Prostate gland (tissue), 2 donors: ENCODE results near the gene JARID2.

Experiments
- CTCF ChIP-seq, 4 experiments: fragments of 200-600 bp in 2 of 4; fragments of 450-650 bp in 2 of 4; sonication (generic) in 2 of 4; IDR thresholded peaks; 1 replicate in 3 of 4; 2 replicates in 1 of 4; pipeline ENCODE4 v1.5.1; 2016 to 2019; ENCODE audit warnings: antibody characterized with exemption in 4 of 4, mild to moderate bottlenecking in 2 of 4, moderate library complexity in 2 of 4
- POLR2A ChIP-seq: fragments of 450-650 bp; IDR thresholded peaks from one replicate; pipeline ENCODE4 v1.6.1; 2016; ENCODE audit warnings: antibody characterized with exemption, mild to moderate bottlenecking

GRCh38 chr6:15375018-15375417 is 129.1 kb downstream of the JARID2 start:
- TF ChIP-seq CTCF (IDR thresholded peaks at IDR 0.05) (no peak), POLR2A (no peak)
